GM13976 (cell line): ENCODE measurements around the gene CYLD.

Experiments
- DNase-seq: peaks from one replicate; pipeline ENCODE4 v3.0.0; 2012; ENCODE audit warnings: low spot score
- CTCF ChIP-seq: IDR thresholded peaks from 2 replicates; pipeline ENCODE4 v1.5.1; 2012; ENCODE audit warnings: borderline replicate concordance, mild to moderate bottlenecking; ENCODE audit not compliant: insufficient read depth; ENCODE audit errors: extremely low read depth, missing control alignments, control extremely low read depth
- in situ Hi-C: fragments of 300-500 bp; cut with MboI; formaldehyde crosslinking; loops from one replicate; pipeline ENCODE4 v1.12.0; 2022; ENCODE audit warnings: low sequenced_read_pairs, mixed read lengths, inconsistent platforms; ENCODE audit not compliant: unreplicated experiment

Gene CYLD

GRCh38 chr16:50776037-50776436 is 34.2 kb downstream of the CYLD start:
- in situ Hi-C loops = no loop called here
- DNase-seq = no peak
- TF ChIP-seq CTCF = no peak

GRCh38 chr16:50778284-50779163 is 36.6 kb downstream of the CYLD start:
- TF ChIP-seq CTCF = no peak
- in situ Hi-C loops = no loop called here
- no peak for DNase-seq

- no peak for TF ChIP-seq CTCF
- in situ Hi-C loops = no loop called here
- DNase-seq = no peak
Measured at GRCh38 chr16:50781043-50781442, 39.2 kb downstream of the CYLD start.

- no peak for DNase-seq
- in situ Hi-C loops = no loop called here
- TF ChIP-seq CTCF = no peak
Measured at GRCh38 chr16:50781518-50781917, 39.6 kb downstream of the CYLD start.

GRCh38 chr16:50789757-50790156 is 47.9 kb downstream of the CYLD start:
- in situ Hi-C loops = no loop called here
- no peak for DNase-seq
- TF ChIP-seq CTCF = no peak

- DNase-seq = no peak
- in situ Hi-C loops = no loop called here
- no peak for TF ChIP-seq CTCF
Measured at GRCh38 chr16:50791522-50791921, 49.6 kb downstream of the CYLD start.
